GM19193 (cell line): Measurements from ENCODE around the gene CLCN6.

Experiments used
- POLR2A ChIP-seq: IDR thresholded peaks from 4 replicates; pipeline ENCODE4 v1.6.1; 2011; ENCODE audit not compliant: insufficient read depth, insufficient read length; ENCODE audit errors: extremely low read depth

Gene CLCN6

GRCh38 chr1:11772458-11772857 is 33.5 kb upstream of the CLCN6 start:
- TF ChIP-seq POLR2A = no peak

GRCh38 chr1:11774753-11775152 is 31.2 kb upstream of the CLCN6 start:
- no peak for TF ChIP-seq POLR2A

- no peak for TF ChIP-seq POLR2A
Measured at GRCh38 chr1:11777658-11778322, 28.2 kb upstream of the CLCN6 start.

GRCh38 chr1:11778336-11778735 is 27.7 kb upstream of the CLCN6 start:
- TF ChIP-seq POLR2A = no peak

- no peak for TF ChIP-seq POLR2A
Measured at GRCh38 chr1:11778844-11779623, 27.0 kb upstream of the CLCN6 start.

GRCh38 chr1:11779715-11780379 is 26.1 kb upstream of the CLCN6 start:
- TF ChIP-seq POLR2A = no peak

- no peak for TF ChIP-seq POLR2A
Measured at GRCh38 chr1:11780380-11781147, 25.4 kb upstream of the CLCN6 start.

- no peak for TF ChIP-seq POLR2A
Measured at GRCh38 chr1:11781297-11781696, 24.7 kb upstream of the CLCN6 start.

GRCh38 chr1:11782127-11782708 is 23.8 kb upstream of the CLCN6 start:
- no peak for TF ChIP-seq POLR2A

GRCh38 chr1:11783556-11783955 is 22.4 kb upstream of the CLCN6 start:
- no peak for TF ChIP-seq POLR2A

- no peak for TF ChIP-seq POLR2A
Measured at GRCh38 chr1:11784256-11784992, 21.6 kb upstream of the CLCN6 start.

- TF ChIP-seq POLR2A = no peak
Measured at GRCh38 chr1:11784993-11785769, 20.8 kb upstream of the CLCN6 start.

- no peak for TF ChIP-seq POLR2A
Measured at GRCh38 chr1:11786168-11786567, 19.8 kb upstream of the CLCN6 start.
